Measurements from ENCODE around the gene PDF. TPM values are rescaled to one million over a fixed set of nuclear protein-coding genes. Genes with fewer than 3 reads are reported as not detected.
A peak's percentile ranks its signal among the peaks of the same experiment; 100 is the strongest.

Gene PDF
- total RNA-seq, 1 donor from 2014 or later, result 10.1 TPM

- DNase-seq (ENCODE audit: low read depth in 2 of 2), result peak; percentile 97 to 98
Measured at GRCh38 chr16:69339289-69340094, 9.1 kb upstream of the PDF start, which contains the start of the genes COG8 and NIP7. Gene COG8, minus strand, starts transcription at chr16:69339564. Its CDS starts 12 bp downstream, at chr16:69339552. Gene NIP7, plus strand, starts transcription at chr16:69339772. Its CDS starts 58 bp downstream, at chr16:69339830.

GRCh38 chr16:69338557-69339288 lies 8.3 kb upstream of the PDF start:
- DNase-seq (ENCODE audit: low read depth in 2 of 2), result no peak

DNA sequence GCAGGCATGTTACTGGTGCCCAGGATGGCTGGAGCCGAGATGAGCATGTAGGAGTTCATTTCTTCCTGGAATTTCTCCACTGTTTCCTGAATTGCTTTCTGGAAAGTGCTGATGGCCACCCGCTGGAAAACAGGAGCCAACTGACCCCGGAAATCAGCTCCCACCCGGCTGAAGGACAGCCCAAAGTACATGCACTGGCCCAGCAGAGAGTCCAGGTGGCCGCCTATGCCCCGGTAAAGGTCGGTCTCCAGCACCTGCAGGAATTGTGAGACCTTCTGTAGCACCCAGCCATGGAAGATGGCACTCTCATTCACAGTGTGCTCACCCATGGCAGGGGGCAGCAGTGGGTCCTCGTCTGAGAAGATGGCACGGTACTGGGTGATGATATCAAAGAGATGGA lies 4.3 kb upstream of the PDF start:
- no peak for DNase-seq (ENCODE audit: low read depth in 2 of 2)

DNA sequence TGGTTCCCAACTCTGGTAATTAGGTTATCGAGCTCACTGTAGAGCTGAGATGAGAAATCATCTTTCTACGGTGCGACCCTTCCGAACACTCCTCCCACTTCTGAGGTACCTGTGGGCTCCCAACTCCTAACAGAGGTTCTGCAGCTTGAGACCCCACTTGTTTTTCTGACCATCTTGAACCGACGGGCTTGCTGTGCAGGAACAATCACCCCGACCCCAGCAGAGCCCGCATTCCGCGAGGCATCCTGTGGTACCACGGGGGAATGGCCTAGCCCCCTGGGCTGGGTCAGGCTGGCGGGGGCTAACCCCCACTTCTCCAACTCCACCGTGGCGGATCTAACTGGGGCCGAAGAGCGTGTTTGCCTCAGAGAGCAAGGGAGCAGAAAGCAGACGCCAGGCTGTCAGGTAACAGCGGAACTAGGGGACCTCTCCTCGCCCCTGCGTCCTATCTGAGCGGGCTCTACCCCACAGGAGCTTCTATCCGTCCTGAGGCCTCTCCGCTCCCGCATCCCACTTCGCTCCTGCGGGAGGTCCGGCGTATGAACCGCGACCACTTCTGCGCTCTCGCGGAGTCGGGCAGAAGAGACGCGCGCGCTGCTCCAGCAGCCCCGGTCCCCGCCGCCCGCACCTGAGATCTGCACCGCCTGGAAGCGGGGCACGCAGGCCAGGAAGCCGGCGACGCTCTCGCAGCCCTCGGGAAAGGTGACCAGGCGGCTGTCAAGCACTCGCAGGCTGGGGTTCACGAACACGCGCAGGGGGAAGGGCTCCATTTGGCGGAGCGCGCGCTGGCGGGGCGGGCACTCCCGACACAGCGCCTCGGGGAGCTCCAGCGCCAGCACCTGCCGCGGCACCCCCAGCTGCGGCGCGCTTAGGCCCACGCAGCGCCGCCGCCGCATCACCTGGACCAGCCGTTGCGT lies 761 bp downstream of the PDF start:
- DNase-seq (ENCODE audit: low read depth in 2 of 2), result no peak

GRCh38 chr16:69328854-69329316 lies 1.5 kb downstream of the PDF start:
- peak in 1 of 2 donors; percentile 9 for DNase-seq (ENCODE audit: low read depth in 2 of 2)

GRCh38 chr16:69327585-69328310 lies 2.6 kb downstream of the PDF start:
- DNase-seq (ENCODE audit: low read depth in 2 of 2), result no peak

GRCh38 chr16:69326172-69326873 lies 4.1 kb downstream of the PDF start:
- DNase-seq (ENCODE audit: low read depth in 2 of 2), result peak; percentile 22 to 73

- DNase-seq (ENCODE audit: low read depth in 2 of 2), result no peak
Measured at GRCh38 chr16:69325784-69326171, 4.6 kb downstream of the PDF start.

GRCh38 chr16:69324585-69325253 lies 5.7 kb downstream of the PDF start:
- no peak for DNase-seq (ENCODE audit: low read depth in 2 of 2)

DNA sequence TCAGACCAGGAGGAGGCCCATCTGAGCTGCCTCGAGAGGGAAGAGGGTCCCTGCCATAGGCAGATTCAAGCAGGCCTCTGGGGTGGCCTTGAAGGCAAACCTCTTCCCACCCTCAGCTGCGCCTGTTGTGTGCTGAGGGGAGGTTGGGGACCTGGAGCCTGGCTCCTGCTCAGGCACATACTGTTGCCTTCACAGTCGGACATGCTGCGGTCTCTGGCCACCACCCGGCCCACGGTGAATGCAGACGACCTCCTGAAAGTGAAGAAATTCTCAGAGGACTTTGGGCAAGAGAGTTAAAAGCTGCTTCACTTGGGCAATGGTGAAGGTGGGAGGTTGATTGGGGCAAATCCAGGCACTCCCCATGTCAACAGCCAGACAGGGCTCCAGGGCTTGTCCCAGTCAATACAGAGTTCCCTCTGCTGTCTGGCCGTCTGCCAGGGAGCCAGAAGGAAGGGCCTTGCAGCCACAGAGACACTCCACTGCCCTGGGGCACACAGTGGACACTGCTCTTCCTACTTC lies 6.3 kb downstream of the PDF start:
- no peak for DNase-seq (ENCODE audit: low read depth in 2 of 2)

DNA sequence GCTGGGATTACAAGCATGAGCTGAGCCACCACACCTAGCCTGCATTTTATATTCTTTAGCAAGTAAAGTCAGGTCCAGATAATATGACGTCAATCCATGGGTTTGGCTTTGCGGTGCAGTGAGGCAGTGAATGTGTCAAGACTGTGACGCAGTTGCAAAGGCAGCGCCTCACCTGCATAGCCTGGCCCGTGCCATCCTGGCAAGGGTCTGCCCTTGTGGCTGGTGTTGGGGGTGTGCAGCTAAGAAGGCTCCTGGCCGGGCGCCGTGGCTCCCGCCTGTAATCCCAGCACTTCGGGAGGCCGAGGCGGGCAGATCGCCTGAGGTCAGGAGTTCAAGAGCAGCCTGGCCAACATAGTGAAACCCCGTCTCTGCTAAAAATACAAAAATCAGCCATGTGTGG lies 7.0 kb downstream of the PDF start:
- no peak for DNase-seq (ENCODE audit: low read depth in 2 of 2)

DNA sequence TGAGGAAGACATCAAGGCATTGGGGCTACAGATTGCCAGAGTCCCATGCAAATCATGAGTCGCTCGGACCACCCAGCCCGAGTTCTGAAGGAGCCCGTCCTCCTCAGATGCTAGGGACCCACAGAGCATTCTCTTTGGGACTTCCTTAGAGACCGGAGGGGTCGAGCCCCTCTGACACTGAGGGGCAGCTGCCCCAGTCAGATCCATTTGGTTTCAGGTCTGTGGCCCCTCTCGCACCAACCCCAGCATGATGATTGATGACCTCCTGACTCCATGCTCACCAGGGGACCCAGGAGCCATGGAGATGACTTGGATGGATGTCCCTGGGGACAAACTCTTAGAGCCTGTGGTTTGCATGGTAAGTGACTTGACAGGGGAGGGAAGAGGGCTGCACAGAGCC lies 8.0 kb downstream of the PDF start:
- DNase-seq (ENCODE audit: low read depth in 2 of 2), result no peak

DNA sequence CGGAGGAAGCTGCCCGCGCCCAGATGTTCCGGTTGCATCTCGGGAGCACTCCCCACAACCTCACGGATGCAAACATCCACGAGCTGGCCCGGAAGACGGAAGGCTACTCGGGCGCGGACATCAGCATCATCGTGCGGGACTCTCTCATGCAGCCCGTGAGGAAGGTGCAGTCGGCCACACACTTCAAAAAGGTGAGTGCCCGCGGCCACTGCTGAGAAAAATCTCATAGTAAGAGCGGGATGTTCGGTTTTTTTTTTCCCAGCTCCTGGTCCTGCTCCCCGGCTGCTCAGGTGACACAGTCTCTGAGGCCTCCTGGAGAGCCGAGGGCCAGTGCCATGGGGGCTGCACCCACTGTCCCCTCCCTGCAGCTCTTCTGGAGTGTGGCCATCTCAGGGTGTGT lies 9.3 kb downstream of the PDF start:
- no peak for DNase-seq (ENCODE audit: low read depth in 2 of 2)

DNA sequence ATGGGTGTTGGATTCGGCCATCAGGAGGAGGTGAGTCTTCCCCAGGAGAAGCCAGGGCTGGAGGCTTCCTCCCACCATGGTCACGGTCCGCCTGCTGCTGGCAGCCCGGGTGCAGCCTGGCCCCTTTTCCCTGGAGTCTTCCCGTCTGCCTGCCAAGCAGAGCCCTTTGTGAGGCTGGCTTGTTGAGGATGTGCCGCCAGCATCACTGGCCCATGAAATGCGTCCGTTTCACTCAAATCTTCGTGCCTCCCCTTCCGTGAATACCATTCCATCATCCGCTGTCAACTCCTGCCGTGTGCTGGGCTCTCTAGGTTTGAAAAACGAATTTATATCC lies 9.7 kb downstream of the PDF start:
- DNase-seq (ENCODE audit: low read depth in 2 of 2), result no peak

DNA sequence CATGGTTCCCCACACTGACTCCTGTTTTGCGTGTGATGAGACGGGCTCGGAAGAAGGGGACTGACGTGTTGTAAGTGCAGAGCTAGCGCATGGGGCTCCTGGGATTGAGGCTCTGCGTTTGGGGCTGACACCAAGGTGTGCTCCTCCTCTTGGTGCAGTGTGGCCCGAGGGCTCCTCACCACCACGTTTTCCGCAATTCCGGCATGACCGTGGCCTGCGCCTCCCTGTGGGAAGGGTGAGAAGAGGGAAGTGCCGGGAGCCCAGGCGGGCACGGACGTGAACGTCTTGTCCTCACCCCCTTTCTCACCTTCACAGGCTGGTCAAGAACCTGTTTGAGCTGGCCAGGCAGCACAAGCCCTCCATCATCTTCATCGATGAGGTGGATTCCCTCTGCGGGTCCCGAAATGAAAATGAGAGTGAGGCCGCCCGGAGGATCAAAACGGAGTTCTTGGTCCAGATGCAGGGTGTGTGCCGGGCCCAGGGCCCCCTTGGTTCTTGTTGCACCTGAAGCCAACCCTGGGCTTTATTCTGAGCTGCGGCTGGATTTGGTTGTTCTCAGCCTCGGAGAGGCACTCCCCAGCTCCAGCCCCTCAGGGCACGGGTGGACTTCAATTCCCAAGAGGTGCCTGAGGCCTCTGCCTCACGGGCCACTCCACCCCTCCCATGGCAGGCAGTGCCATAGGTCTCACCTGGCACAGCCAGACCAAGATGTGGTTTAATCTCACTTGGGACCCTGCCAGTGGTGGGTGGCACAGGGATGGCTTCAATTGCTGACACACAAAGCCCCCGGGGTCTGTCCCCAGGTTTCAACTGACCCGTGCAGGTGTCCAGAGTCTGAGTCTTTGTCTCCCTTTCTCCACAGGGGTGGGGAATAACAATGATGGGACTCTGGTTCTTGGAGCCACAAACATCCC lies 10.3 kb downstream of the PDF start:
- no peak for DNase-seq (ENCODE audit: low read depth in 2 of 2)

GRCh38 chr16:69319381-69319780 lies 11.0 kb downstream of the PDF start:
- DNase-seq (ENCODE audit: low read depth in 2 of 2), result no peak

GRCh38 chr16:69318911-69319289 lies 11.5 kb downstream of the PDF start:
- DNase-seq (ENCODE audit: low read depth in 2 of 2), result no peak

- no peak for DNase-seq (ENCODE audit: low read depth in 2 of 2)
Measured at GRCh38 chr16:69318177-69318910, 12.0 kb downstream of the PDF start.
